NK-92 (cell line): Measurements from ENCODE around the gene TBC1D22A.

Experiments
- DNase-seq: peaks from one replicate; lab custom pipeline; 2025; ENCODE audit not compliant: unreplicated experiment; lab: John Stamatoyannopoulos, UW

Gene TBC1D22A

DNA sequence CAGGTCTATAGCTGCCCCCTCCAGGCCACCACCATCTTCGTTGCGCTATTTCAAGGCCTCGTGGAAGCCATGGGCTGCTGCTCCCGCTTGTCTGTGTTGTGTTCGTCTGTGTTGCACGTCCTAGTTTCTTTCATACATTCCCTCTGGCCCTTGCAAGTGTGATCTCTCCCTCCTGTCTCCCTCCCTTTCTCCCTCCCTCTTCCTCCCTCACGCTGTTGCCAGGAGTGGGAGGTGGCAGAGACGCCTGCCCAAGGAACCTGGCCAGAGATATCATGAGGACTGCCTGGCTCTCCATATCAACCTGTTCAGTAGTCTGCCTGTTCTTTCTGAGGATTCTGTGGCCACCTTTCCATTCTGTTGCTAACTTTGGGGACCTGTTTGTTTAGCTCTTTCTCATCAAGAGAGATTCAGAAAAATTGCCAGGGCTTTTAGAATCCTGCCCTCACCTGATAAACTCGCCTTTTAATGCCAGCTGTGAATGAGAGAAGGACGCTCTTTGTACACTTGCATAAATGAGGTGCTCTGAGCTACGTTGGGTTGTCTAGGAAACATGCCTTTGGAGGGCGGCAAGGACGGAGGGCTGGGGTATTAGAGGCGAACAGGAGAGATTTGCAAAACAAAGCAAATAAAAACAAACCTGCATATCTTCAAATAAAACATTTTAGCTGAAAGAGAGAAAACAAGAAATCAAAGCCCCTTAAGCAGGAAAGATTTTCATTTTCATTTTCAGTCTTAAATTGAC is 185.2 kb downstream of the TBC1D22A start:
- no peak for DNase-seq

DNA sequence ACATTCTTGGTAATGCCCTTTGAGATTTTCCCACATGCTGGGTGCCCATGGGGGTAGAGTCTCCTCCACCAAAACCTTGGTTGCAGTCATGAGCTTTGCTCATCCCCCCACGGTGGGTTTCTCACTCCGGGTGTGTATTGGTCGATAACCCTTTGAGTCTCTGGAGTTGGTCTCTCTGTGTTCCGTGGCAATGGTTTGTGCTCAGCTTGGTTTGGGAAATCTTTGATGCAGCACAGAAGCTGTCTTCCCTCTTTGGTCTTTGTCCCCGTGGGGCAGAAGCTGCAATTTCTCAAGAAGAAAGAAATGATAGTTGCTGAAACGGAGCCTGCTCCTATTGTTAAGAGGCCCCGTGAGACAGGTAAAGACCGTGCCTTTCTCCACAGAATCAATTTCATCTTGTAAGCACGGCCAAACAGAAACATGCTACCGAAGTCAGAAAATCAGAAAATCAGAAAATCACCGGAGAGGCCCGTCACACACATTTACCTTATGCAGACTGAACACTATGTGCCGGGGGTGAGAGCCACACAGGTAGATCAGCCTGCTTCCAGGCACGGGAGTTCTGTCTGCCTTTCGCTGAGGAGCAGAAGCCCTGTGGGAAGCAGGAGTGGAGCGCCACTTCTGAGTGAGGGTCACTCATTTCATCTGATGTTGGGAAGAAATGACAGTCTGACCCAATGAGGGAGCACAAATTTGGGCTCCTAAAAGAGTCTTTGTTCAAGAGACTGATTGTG is 186.1 kb downstream of the TBC1D22A start:
- no peak for DNase-seq

DNA sequence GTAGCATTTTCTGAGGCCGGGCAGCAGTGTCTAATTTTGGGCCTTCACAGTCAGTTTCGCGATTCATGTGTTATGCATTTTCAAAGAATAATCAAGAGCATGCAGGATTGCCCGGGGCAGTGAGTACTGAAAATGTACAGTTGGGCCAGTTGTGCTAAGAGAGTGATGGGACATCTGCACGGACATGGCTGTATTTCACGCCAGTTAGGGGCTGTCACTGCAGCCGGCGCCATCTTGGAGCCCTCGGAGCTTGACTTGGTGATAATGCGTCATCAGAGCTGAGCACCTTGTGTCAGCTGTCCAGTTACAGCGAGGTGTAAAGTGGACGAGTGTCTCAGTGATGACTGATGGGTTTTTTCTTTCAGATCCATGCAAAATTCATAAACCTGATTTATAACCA is 188.9 kb downstream of the TBC1D22A start:
- DNase-seq, result no peak

DNA sequence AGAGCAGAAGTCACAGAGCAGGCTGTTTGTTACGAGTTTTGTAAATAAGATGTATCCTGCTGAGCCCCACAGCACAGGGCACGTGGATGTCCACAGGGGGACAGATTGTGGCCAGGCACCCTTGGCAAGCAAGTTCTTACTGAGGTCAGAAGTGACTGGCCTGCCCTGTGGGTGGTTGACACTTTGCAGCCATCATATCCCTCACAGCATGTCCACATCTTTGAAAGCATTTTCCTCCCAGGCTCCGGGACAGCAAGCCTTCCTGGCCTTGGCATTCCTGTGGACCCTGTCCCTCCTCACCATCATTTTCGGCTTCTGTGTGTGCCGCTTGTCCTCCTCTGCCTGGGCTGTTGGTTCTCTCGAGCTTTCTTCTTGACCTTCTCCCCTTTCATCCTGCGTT is 189.5 kb downstream of the TBC1D22A start:
- DNase-seq, result no peak

DNA sequence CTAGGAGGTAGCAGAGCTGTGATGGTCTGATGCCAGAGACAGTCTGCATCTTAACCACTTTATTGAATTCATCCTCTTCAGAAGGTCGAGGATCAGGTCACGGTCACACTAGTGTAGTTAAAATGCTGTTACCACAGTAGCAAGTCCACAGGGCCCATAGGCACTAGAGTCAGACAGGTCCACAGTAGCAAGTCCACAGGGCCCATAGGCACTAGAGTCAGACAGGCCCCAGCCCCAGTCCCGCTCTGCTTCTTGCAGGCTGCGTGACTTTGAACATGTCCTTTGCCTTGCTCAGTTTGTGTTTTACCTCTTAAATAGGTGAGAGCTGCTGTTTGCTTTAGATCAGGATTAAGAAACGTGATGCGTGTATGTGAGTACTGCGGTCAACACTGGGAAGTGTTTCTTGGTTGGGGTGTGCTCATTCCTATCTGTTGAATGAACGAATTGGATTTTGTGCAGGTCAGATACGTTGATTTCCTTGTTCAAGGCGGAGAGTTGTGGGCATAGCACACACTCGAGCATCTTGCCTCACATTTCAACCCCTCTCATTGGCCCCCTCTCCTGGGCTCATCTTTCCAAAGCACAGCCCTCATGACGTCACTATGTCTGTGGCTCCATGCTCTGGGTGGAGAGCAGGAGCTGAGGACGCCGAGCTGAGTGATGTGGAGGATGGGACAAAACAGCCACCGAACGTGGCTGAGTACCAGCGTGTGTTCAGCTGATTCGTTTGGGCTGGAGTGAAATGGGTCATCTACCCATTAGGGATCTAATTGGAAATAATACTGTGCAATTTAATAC is 191.7 kb downstream of the TBC1D22A start:
- no peak for DNase-seq

DNA sequence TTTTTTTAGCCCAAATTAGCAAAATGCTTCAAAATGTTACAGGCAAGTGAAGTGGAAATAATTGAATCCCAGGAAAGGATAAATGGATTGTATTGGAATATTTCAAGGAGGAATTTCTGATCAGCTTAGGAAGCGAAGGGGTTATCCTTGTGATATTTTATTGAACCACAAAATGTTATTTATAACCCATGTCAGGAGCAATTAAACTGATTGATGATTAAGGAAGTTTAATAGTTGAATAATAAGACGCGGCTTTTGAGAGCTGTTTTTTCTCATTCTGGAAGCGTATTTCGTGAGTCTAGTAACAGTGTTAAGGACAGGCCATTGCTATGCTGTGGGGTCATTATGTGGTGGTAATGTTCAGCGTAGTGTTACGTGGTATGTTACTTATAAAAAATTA is 192.3 kb downstream of the TBC1D22A start:
- no peak for DNase-seq

DNA sequence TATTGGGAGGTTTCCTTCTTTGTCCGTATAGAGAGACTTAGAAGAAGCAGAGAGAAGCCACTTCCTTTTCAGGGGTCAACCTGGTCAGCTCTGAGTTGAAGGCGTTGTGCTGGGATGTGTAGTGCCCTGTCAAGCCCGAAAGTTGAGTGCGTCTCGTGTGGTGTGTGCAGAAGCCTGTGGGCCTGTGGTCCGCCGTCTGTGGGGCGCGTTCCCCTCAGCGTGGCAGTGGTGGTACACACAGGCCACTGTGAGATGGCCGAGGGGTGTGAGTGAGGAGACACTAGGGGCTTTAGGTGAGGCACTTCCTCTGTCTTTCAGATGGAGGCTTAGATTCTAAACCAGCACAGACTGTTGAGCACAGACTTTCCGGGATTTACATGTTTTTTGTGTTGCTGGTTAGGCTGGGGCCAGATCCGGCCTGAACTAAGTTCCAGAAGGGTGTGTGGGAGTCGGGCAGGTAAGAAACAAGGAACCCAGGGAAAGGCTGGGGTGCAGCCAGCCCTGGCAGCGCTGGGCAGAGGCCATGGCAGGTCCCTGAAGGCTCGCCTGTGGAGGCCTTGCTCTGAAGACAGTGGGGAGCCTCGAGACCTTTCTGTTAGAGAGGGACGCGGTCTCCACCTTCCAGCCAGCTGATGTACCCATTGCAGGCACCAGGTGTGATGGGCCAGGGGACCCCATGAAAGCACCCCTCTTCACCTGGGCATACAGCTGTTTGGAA is 194.2 kb downstream of the TBC1D22A start:
- DNase-seq, result no peak

DNA sequence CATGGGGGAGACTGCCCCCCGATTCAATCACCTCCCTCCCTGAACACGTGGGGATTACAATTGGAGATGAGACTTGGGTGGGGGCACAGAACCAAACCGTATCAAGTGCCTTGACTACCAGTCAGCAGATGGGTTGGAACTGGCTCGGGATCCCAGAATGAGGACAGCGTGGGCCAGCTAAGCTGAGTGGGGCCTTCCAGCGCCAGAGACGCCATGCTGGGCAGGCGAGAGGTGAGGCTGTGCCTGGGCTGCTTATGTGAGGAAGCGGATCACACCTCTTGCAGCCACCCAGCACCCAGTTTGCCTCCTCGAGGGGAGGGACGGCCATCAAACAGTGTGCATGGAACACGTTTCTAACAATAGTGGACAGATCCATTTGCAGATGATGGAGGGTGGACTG is 195.1 kb downstream of the TBC1D22A start:
- DNase-seq, result no peak

DNA sequence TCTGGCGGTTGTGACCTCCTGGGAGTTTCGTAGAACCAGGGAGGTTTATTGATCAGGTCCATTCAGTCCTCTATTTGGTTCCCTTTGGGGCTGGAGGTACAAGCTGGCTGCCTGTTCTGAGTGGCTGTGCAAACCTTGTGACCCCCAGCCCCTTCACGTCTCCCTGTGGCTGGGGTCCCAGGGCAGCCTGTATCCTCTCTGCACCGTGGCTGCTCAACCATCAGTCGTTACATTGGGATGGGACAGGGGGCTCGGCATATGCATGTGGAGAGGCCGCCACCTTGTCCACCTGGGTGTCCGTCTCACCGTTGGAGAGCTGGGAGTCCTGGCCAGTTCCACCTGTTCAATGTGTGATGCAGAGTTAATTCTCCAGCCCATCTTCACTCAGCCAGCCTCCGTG is 195.7 kb downstream of the TBC1D22A start:
- no peak for DNase-seq

DNA sequence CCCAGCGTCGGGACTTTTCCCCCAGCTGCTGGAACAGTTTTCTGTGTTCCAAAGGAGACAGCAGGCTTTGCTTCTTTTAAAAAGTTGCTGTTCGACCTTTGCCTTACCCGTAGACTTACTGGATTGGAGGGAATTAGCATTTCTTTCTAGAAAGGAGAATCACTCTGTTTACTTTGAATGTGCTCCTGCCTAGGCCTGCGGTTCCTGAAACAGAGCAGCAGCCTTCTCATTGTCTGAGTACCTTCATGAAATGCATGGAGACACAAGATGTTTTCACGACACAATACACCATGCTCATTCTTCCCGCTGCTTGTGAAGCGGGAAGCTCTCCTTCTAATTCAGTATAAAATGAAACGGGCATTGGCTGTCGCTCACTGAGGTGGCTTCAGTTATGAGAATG is 196.2 kb downstream of the TBC1D22A start:
- no peak for DNase-seq

DNA sequence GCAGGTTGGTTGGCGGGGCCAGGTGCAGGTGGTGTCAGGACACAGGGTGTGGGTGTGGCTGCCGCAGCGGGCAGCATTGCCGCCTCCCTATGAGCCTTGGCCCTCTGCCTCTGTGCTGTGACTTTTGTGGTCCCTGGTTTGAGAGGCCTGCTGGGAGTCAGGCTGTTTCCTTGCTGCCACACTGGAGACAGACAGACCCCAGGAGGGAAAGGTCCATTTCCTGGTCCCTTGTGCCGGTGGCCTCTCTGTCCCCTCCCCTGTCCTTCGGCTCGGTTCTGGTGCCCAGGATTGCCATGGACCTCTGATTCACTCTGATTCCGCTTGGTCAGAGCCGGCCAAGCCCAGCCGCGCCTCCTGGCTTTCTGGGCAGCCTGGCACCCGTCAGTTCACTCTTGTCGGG is 196.9 kb downstream of the TBC1D22A start:
- DNase-seq, result no peak

DNA sequence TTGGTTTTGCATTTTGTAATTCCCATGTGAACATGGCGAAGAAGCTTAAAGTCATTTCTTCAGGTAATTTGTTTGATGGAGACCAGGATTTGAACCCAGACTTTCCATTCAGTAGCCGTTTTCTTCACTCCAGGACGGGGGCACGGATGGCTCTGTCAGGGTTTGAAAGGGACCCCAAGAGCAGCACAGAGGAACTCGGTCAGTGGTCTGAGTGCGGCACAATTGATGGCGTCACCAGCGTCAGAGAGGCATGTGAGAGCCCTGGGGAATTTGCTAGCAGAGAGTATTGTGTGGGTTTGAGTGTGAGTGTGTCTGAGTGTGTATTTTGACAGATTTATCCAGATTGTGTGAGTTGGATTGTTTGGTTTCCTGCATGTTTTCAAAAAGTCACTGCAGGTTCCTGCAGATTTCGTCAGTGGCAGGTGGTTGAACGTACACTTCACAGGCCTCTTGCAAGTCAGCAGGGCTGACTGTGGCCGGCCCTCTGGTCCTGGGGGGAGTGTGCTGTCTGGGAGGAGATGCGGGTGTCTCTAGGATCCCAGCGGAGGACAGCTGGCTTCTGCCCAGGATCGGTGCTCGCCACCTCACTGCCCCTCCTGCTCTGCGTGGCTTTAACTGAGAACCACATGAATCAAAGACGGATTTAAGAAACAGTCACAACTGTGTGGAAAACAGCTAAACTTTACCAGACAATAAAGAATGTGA is 199.3 kb downstream of the TBC1D22A start:
- no peak for DNase-seq

DNA sequence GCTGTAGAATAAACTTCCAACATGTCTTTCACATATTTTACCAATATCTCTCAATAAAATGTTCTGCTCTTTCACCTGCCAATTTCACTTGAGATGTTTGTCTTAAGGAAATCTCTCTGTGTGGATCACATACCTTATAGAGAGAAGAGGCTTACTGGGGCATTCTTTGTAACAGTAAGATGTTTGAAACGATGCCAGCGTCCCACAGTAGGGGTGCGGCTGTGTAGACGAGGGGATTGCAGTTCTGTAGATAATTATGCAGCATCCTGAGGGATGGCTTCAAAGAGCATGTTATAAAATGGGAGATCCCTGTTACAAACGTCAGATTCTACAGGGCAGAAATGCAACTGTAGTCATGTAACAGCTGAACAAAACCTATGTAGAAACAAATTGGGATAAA is 200.0 kb downstream of the TBC1D22A start:
- no peak for DNase-seq

DNA sequence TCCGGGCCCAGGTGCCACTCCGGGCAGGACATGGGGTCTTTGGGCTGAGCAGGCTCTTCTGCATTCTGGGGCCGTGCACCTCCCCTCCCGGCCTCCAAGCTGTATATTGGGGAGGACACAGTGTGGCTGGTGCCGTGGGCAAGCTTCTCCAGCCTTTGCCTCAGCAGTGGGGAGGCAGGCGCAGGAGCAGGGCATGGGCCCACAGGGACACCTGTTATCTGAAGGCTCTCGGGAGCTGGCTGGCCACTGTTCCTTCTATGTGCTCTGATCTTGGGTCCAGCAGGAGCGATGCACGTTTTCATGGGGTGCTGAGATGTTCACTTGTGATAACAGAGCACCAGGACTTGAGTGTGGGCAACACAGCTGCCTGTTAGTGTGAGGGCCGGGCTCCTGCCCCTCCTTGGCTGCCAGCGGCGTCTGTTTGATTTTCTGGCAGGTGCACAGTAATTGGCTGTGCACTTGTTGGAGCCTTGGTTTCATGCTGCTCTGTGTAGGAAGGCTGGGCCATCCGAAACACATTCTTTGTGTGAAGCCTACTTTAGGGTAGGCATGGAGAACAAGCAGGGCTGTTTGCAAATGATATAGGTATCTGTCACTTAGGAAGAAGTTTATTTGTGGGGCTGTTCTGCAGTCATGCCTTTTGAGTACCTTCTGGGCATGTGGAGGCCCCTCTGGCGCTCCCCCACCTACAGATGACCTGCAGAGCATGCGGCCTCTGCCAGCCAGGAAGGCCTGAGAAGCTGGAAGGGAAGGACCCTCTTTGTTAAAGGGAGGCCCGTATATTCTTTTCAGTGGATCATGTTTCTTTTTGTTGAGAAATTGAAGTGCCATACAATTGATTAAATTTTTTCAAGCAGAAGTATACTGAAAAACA is 201.5 kb downstream of the TBC1D22A start:
- no peak for DNase-seq

DNA sequence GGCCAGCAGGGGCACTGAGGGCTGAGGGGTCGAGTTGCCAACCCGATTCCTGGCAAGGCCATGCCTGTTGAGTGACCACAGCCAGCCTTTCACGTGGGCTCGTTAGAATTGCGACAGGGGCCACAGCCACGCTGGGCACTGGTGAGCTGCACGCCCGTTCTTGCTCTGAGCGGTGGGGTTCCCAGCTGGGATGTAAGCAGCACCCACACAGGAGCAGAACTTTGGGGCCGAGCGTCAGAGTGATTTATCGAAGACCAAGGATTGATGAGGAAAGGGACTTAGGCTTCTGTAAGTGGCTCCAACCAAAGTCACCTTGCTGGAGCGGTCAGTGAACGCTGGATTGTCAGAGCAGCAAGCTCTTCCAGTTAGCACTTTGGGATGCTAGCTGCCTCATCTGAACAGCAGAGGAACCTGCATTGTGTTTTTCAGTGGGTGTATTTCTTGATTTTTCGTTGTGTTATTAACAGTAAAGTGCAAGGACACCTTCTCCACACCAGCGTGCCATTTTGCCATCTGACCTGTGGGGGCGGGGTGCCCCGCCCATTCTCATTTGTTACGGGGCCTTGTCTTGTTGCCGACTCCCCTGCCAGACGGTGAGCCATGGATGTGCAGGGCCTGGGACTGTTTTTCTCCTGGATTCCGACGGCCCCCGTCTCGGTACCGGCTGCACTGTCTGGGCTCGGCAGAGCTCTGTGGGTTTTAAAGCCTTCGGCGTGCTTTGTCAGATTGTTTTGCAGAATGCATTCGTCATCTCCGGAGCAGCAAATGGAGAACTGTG is 202.5 kb downstream of the TBC1D22A start:
- no peak for DNase-seq

DNA sequence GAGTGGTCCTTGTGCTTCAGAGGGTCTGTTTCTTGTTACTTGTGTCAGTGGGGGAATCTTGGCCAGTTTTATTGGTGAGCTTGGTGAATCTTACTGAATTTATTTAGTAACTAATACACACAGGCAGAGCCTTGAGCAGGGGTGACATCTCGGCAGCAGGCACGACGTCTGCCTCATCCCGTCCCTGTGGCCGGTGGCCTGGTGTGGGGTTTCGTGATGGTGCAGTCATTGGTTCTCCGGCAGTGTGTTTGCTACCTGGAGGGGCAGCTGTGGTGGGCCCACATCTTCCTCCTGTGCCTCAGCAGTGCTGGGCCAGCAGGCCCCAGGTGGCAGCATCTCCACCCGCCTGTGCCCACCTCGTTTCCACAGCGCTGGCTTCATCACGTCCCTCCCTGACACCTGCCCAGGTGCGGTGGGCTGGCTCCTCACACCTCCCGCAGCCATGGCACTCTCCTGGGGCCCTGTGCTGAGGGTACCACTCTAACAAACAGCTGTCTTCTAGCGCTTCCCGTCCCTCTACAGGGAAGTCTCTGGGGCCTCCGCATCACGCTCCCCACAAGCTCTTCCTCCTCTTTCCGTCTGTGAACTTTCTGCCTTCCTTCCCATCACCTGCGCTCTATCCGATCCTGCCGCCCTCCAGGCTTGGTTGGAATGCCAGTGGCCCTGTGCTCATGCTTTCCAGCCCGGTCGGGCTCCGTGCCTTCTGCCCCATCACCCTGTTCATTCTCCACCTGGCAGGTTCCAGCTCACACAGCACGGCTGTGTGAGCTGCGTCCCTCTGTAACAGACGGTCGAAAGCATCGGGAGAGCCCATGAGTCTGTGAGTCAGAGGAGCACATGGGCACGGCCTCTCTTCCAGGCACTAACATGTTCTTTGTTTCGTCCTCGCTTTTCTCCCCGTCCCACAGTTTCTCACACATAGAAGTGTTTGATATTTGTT is 203.4 kb downstream of the TBC1D22A start:
- DNase-seq, result no peak

DNA sequence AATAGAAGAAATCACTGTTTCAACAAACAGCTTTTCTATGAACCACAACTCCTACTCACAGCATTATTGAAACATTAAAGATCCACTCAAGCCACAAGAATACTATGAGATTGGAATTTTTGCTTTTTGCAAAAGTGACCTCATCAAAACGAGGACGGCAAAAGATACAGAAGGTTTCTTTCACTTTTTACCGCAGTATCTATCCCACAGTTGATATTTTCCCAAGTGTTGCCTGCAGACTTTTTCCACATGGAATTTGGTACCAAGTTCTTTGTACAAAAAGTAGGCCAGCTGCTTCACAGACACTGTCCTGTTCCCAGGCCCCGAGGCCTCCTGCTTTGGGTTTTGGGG is 204.0 kb downstream of the TBC1D22A start:
- no peak for DNase-seq

DNA sequence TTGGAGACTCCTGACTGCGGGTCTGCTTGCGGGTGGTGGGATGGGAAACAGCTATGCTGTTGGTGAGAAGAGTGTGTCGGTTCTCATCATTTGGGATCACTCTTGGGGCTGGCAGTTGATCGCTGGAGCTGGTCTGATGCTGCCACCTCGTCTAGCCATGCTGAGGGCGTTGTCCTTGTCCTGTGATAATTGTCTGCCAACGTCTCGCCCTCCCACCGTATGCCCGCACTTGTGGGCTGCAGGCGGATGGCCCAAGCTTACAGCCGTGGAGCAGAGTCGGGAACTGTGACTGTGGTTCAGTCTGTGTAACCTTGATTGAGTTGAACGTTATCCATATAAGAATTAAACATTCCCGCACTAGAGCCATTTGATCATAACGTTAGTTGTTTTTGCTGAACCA is 204.4 kb downstream of the TBC1D22A start:
- no peak for DNase-seq
